RWPE2 (cell line): ENCODE results near the gene NFYC.
A peak's percentile ranks its signal among the peaks of the same experiment; 100 is the strongest.

Experiments
- ATAC-seq: fragments of 200-7000 bp; cut with Tn5 transposase; 3 replicates; pipeline ENCODE4 v1.9.1; 2021; ENCODE audit warnings: low read depth
- DNase-seq: peaks from one replicate; pipeline ENCODE4 v3.0.0-alpha.2; 2020; ENCODE audit warnings: low spot score
- H3K27ac ChIP-seq: fragments of 450-650 bp; 2 replicates; pipeline ENCODE4 v1.5.1; 2017; ENCODE audit warnings: mild to moderate bottlenecking; ENCODE audit not compliant: poor library complexity, severe bottlenecking
- H3K27me3 ChIP-seq: fragments of 250-450 bp; sonication (Bioruptor Pico); 2 replicates; pipeline ENCODE4 v1.5.1; 2021; ENCODE audit warnings: mild to moderate bottlenecking, moderate library complexity; ENCODE audit not compliant: insufficient read depth, poor library complexity, severe bottlenecking
- H3K36me3 ChIP-seq: fragments of 250-450 bp; sonication (Bioruptor Pico); 2 replicates; pipeline ENCODE4 v1.5.1; 2020; ENCODE audit warnings: low read depth, mild to moderate bottlenecking, moderate library complexity
- H3K4me1 ChIP-seq: fragments of 250-450 bp; sonication (Bioruptor Pico); 2 replicates; pipeline ENCODE4 v1.5.1; 2021; ENCODE audit warnings: mild to moderate bottlenecking, moderate library complexity; ENCODE audit not compliant: insufficient read depth, poor library complexity, severe bottlenecking
- H3K4me3 ChIP-seq: fragments of 250-450 bp; sonication (Bioruptor Pico); 2 replicates; pipeline ENCODE4 v1.5.1; 2021; ENCODE audit warnings: mild to moderate bottlenecking, moderate library complexity; ENCODE audit not compliant: severe bottlenecking
- H3K9me3 ChIP-seq: fragments of 250-450 bp; sonication (Bioruptor Pico); 2 replicates; pipeline ENCODE4 v1.5.1; 2021; ENCODE audit warnings: mild to moderate bottlenecking, moderate library complexity; ENCODE audit not compliant: severe bottlenecking
- TF ChIP-seq, protein P1 (sequence below): fragments of 450-650 bp; IDR thresholded peaks from one replicate; pipeline ENCODE4 v1.5.1; 2017; ENCODE audit warnings: mild to moderate bottlenecking, moderate library complexity; ENCODE audit not compliant: poor library complexity, severe bottlenecking

Gene NFYC

DNA sequence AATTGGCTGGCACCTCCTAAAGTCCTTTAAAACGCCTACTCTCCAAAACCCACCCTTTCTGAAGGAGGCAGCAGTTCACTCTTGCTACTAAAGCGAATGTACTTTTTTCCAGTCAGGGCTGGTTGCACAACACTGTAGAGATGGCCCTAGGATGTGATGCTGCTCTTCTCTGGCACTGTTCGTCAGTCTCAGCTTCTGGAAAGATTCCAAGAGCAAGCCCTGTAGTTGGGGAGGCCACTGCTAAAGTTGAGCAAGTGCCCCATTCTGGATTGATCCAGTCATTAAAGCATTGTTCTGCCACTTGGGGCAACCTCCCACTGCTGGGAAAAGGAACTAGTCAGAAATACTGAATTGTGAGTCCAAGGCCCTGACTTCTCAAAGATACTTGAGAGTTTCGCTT is 63.6 kb downstream of the NFYC start:
- H3K9me3 ChIP-seq = no peaks in the 10 kb centered on the region
- H3K27ac ChIP-seq = no peak overlapping the region
- TF ChIP-seq, protein P1, sequence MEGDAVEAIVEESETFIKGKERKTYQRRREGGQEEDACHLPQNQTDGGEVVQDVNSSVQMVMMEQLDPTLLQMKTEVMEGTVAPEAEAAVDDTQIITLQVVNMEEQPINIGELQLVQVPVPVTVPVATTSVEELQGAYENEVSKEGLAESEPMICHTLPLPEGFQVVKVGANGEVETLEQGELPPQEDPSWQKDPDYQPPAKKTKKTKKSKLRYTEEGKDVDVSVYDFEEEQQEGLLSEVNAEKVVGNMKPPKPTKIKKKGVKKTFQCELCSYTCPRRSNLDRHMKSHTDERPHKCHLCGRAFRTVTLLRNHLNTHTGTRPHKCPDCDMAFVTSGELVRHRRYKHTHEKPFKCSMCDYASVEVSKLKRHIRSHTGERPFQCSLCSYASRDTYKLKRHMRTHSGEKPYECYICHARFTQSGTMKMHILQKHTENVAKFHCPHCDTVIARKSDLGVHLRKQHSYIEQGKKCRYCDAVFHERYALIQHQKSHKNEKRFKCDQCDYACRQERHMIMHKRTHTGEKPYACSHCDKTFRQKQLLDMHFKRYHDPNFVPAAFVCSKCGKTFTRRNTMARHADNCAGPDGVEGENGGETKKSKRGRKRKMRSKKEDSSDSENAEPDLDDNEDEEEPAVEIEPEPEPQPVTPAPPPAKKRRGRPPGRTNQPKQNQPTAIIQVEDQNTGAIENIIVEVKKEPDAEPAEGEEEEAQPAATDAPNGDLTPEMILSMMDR = no peak
- H3K36me3 ChIP-seq = peaks cover 87% of the 10 kb centered on the region
- peaks cover 13% of the 10 kb centered on the region for H3K4me1 ChIP-seq
- no peak overlapping the region for H3K4me3 ChIP-seq
- H3K27me3 ChIP-seq = no peaks in the 10 kb centered on the region
- ATAC-seq = peak; percentile 44; the same call in 1 of the 3 replicates
- DNase-seq = no peak

DNA sequence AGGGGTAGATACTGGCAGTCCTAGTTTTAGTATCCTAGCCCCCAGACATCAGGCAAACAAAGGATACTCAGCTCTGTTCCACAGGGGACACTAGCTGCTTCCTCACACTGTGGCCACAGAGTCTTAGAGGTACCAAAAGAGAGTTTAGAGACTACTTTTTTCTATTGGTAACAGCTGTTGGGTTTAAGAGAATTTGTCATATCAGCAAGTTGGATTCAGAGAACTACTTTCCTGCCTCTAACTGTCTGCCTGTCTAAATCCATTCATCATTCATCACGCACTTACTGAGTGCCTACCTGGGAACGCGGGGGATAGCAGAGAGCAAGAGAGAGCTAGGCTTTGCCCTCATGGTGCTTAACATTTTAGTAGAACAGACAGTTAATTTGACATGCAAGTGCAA is 65.0 kb downstream of the NFYC start:
- Histone ChIP-seq H3K4me3 (no peak overlapping the region), H3K27me3 (no peaks in the 10 kb centered on the region), H3K36me3 (peaks cover 86% of the 10 kb centered on the region), H3K27ac (no peak overlapping the region), H3K9me3 (no peaks in the 10 kb centered on the region), H3K4me1 (peaks cover 7% of the 10 kb centered on the region)
- DNase-seq (no peak), ATAC-seq (no peak)
- TF ChIP-seq, protein P1 = no peak

DNA sequence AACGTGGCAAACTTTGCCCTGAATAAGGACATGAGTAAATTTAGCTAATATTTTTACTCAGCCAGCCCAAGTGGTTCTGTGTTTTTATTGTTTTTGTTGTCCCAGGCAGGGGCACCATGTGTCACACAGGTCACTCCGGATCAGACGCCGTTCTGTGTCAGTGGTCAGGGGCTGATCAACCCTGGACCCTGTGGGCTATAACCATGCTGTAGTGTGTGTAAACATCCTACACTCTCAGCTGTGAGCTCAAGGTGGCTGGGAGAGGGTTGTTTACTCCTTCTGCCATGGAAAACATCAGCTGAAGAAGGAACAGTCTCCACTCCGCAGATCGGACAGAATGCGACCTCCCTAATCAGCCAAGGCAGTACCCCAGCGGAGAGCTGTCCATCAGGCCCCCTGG is 65.6 kb downstream of the NFYC start:
- Histone ChIP-seq H3K4me1 (peaks cover 1% of the 10 kb centered on the region), H3K36me3 (peaks cover 81% of the 10 kb centered on the region)
- no peak for ATAC-seq

DNA sequence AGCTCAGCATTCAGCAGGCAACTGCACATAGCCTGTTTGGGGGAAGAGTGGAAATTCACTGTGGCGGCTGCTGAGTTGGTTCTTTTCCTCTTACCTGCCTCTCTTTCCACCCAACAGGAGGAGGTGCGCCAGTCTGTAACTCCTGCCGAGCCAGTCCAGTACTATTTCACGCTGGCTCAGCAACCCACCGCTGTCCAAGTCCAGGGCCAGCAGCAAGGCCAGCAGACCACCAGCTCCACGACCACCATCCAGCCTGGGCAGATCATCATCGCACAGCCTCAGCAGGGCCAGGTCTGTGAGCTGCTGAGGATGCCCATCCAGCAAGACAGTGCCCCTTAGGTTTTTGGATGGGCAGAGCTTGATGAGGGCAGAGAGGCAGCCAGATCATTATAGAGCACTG is 66.5 kb downstream of the NFYC start:
- TF ChIP-seq, protein P1 = no peak
- Histone ChIP-seq H3K9me3 (no peaks in the 10 kb centered on the region), H3K27ac (no peak overlapping the region), H3K36me3 (peaks cover 72% of the 10 kb centered on the region), H3K27me3 (no peaks in the 10 kb centered on the region), H3K4me1 (no peaks in the 10 kb centered on the region), H3K4me3 (no peak overlapping the region)
- no peak for ATAC-seq
- no peak for DNase-seq

More for the DNA sequence above, 65.6 kb downstream of the NFYC start:
- TF ChIP-seq, protein P1 = no peak
- Histone ChIP-seq H3K9me3 (no peaks in the 10 kb centered on the region), H3K27ac (no peak overlapping the region), H3K4me3 (no peak overlapping the region), H3K27me3 (no peaks in the 10 kb centered on the region)
- no peak for DNase-seq

DNA sequence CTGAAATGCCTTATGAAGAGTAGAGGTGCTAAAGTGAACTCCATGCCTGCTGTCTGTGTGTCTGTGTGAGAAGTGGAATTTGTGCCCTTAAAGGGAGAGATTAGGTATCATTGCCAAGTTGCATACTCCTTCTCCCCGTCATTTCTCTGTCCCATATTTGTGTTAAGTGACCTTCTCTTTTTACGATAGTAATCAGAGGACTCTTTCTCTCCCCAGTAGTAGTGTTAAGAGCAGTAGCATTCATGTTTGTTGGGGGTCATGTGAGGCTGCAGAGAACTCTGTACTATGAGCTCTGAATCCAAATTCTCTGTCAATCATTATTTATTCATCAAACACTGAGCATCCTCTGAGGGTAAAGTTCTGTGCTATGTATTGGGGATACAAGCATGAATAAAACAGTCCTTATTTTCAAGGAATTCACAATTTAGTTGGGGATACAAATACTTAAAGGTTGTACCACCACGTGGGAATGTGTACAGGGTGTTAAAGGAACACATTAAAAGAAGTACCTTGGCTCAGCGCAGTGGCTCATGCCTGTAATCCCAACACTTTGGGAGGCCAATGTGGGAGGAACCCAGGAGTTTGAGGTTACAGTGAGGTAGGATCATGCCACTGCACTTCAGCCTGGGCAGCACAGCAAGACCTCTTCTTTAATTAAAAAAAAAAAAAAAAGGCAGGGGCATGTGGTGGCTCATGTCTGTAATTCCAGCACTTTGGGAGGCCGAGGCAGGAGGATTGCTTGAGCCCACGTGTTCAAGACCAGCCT is 67.3 kb downstream of the NFYC start:
- DNase-seq (no peak), ATAC-seq (no peak)
- peaks cover 71% of the 10 kb centered on the region for H3K36me3 ChIP-seq
- H3K4me1 ChIP-seq = no peaks in the 10 kb centered on the region
- H3K4me3 ChIP-seq = no peak overlapping the region
- no peak overlapping the region for H3K27ac ChIP-seq
- H3K27me3 ChIP-seq = no peaks in the 10 kb centered on the region
- TF ChIP-seq, protein P1 = no peak
- no peaks in the 10 kb centered on the region for H3K9me3 ChIP-seq
